K562 (cell line): ENCODE measurements around the gene NECTIN1. TPM values are rescaled to one million over a fixed set of nuclear protein-coding genes. Genes with fewer than 3 reads are reported as not detected.

Source experiments
- AFF4 ChIP-seq: sonication (generic); formaldehyde crosslinking; IDR thresholded peaks from 2 replicates; pipeline ENCODE4 v1.8.0; 2023; ENCODE audit warnings: mild to moderate bottlenecking, missing genetic modification reagents
- ARID1B ChIP-seq: fragments of 450-650 bp; IDR thresholded peaks from 2 replicates; pipeline ENCODE4 v1.6.1; 2016; ENCODE audit warnings: antibody characterized with exemption, mild to moderate bottlenecking, inconsistent platforms
- CREB1 ChIP-seq, 2 experiments: sonication (generic) in 1 of 2; formaldehyde crosslinking in 1 of 2; IDR thresholded peaks; 2 replicates each; pipeline versions ENCODE4 v1.6.1 to v1.8.0; 2012 to 2022; ENCODE audit warnings: inconsistent platforms in 1 of 2, mild to moderate bottlenecking in 1 of 2, missing genetic modification reagents in 1 of 2, moderate library complexity in 1 of 2
- MTA3 ChIP-seq: fragments of 450-650 bp; formaldehyde crosslinking; IDR thresholded peaks from 2 replicates; pipeline ENCODE4 v1.6.1; 2017; ENCODE audit warnings: mild to moderate bottlenecking, borderline replicate concordance
- MYC ChIP-seq, 2 experiments: fragments of 250-450 bp in 1 of 2; sonication (Bioruptor Pico) in 1 of 2; IDR thresholded peaks; 2 replicates each; pipeline versions ENCODE4 v1.5.1 to v1.6.1; 2012 to 2021; ENCODE audit warnings: low read depth in 2 of 2, borderline replicate concordance in 1 of 2, improper control_type of control experiment in 1 of 2, low read length in 1 of 2, mild to moderate bottlenecking in 1 of 2, moderate library complexity in 1 of 2
- NR2C2 ChIP-seq, 2 experiments: fragments of 200-800 bp in 1 of 2; sonication (Bioruptor generic) in 1 of 2; sonication (generic) in 1 of 2; formaldehyde crosslinking in 1 of 2; IDR thresholded peaks; 2 replicates each; pipeline versions ENCODE4 v1.6.1 to v1.8.0; 2016 to 2022; ENCODE audit warnings: mild to moderate bottlenecking in 1 of 2, missing compliant biosample characterization in 1 of 2, missing genetic modification characterization in 1 of 2, missing genetic modification reagents in 1 of 2
- RCOR1 ChIP-seq, 2 experiments: IDR thresholded peaks; 2 replicates each; pipeline ENCODE4 v1.6.1; 2012; ENCODE audit warnings: low read depth in 2 of 2, low read length in 2 of 2, borderline replicate concordance in 1 of 2, improper control_type of control experiment in 1 of 2
- RHOXF2B ChIP-seq: fragments of 250-450 bp; sonication (Bioruptor Pico); conservative IDR thresholded peaks from 2 replicates; pipeline ENCODE4 v1.5.1; 2021
- SPI1 ChIP-seq: IDR thresholded peaks from 2 replicates; pipeline ENCODE4 v1.6.1; 2011; ENCODE audit warnings: low read depth, low read length, control low read depth, borderline replicate concordance
- YY1 ChIP-seq, 3 experiments: IDR thresholded peaks; 2 replicates each; pipeline ENCODE4 v1.6.1; 2011; ENCODE audit warnings: low read length in 2 of 3, mild to moderate bottlenecking in 2 of 3, moderate library complexity in 2 of 3, borderline replicate concordance in 1 of 3, control low read depth in 1 of 3, low read depth in 1 of 3; ENCODE audit not compliant: insufficient read depth in 3 of 3, insufficient replicate concordance in 2 of 3, control insufficient read depth in 1 of 3, insufficient read length in 1 of 3; ENCODE audit errors: extremely low read depth in 1 of 3
- ZC3H4 ChIP-seq: sonication (generic); formaldehyde crosslinking; IDR thresholded peaks from 2 replicates; pipeline ENCODE4 v1.9.0; 2021; ENCODE audit warnings: missing genetic modification reagents, borderline replicate concordance
- polyA plus RNA-seq, 8 experiments: library from polyadenylated mRNA; depleted of rRNA in 4 of 8; stranded (reverse) in 5 of 8; unstranded in 3 of 8; fragments of >200 nt; fragmentation: Nextera tagmentation in 2 of 8; fragmentation: Illumina TruSeq in 1 of 8; extraction: Ambion mirVana in 2 of 8; extraction: Trizol in 1 of 8; gene quantifications; 2 replicates each; pipeline versions ENCODE4 v1.2.1 to v1.2.3, GENCODE V29; 2011 to 2014; ENCODE audit warnings: inconsistent platforms in 1 of 8, missing spikeins in 1 of 8
- total RNA-seq, 7 experiments: library from RNA; depleted of rRNA in 6 of 7; stranded (reverse); fragments of >200 nt in 6 of 7; fragmentation: Illumina TruSeq in 2 of 7; extraction: Trizol in 2 of 7; gene quantifications; 2 replicates each; pipeline versions ENCODE4 v1.2.1 to v1.2.3, GENCODE V29; 2011 to 2021; ENCODE audit warnings: low replicate concordance in 1 of 7

NECTIN1 gene
- total and polyA plus RNA-seq, 9 of the 15 experiments (the other 6 are each of a cell fraction or from before 2014, with no cell fraction given), result 0.09 to 0.53 (median 0.23) TPM; not detected in 2

GRCh38 chr11:119616586-119617339 is 112.2 kb downstream of the NECTIN1 start (continued):
- TF ChIP-seq AFF4 (CRISPR knock-in tag), result no peak
- TF ChIP-seq RCOR1 (IDR thresholded peaks at IDR 0.05; ENCODE audit: borderline replicate concordance in 1 of 2, low read depth in 2 of 2, low read length in 2 of 2), result 0 out of 4 replicates have a peak, but pooled peaks of 1 of the 2 experiments have one; percentile 19
- TF ChIP-seq ARID1B, result peak; percentile 47; the same call in 1 of the 2 replicates
- TF ChIP-seq MTA3, result no peak
- no peak for TF ChIP-seq CREB1 (IDR thresholded peaks at IDR 0.05)
- TF ChIP-seq CREB1 (CRISPR knock-in tag; IDR thresholded peaks at IDR 0.05), result no peak
- no peak for TF ChIP-seq YY1 (IDR thresholded peaks at IDR 0.05; ENCODE audit: borderline replicate concordance in 1 of 3, control insufficient read depth in 1 of 3, extremely low read depth in 1 of 3, insufficient read depth in 3 of 3, insufficient read length in 1 of 3, insufficient replicate concordance in 2 of 3, low read depth in 1 of 3, low read length in 2 of 3)
- no peak for TF ChIP-seq SPI1
- no peak for TF ChIP-seq MYC (IDR thresholded peaks at IDR 0.05; ENCODE audit: low read depth, low read length)
- no peak for TF ChIP-seq MYC (CRISPR knock-in tag; IDR thresholded peaks at IDR 0.05; ENCODE audit: borderline replicate concordance, low read depth)
- TF ChIP-seq RHOXF2B (CRISPR knock-in tag), result no peak
- no peak for TF ChIP-seq NR2C2 (CRISPR knock-in tag; IDR thresholded peaks at IDR 0.05)
- TF ChIP-seq NR2C2 (tag; IDR thresholded peaks at IDR 0.05), result no peak
- TF ChIP-seq ZC3H4 (CRISPR knock-in tag), result no peak
